H9 (cell line): Measurements from ENCODE around the gene IQCE. TPM values are rescaled to one million over a fixed set of nuclear protein-coding genes. Genes with fewer than 3 reads are reported as not detected.

Experiments
- DNase-seq: peaks from one replicate; pipeline ENCODE4 v3.0.0-alpha.2; 2017
- H2AFZ ChIP-seq: one replicate; pipeline ENCODE4 v1.6.1; 2013; ENCODE audit warnings: mild to moderate bottlenecking, low read length, control low read depth, moderate library complexity
- H2AK5ac ChIP-seq: 2 replicates; pipeline ENCODE4 v1.6.1; 2013; ENCODE audit warnings: low read length, control low read depth, mixed read lengths; ENCODE audit not compliant: insufficient read length
- H2BK120ac ChIP-seq: one replicate; pipeline ENCODE4 v1.6.1; 2013; ENCODE audit warnings: low read depth, mild to moderate bottlenecking, low read length, control low read depth, inconsistent platforms; ENCODE audit not compliant: poor library complexity, severe bottlenecking
- H2BK12ac ChIP-seq: 2 replicates; pipeline ENCODE4 v1.6.1; 2013; ENCODE audit warnings: low read length, control low read depth, mixed read lengths, low read depth; ENCODE audit not compliant: insufficient read length
- H2BK15ac ChIP-seq: 2 replicates; pipeline ENCODE4 v1.6.1; 2013; ENCODE audit warnings: low read depth, low read length, control low read depth
- H2BK20ac ChIP-seq: one replicate; pipeline ENCODE4 v1.6.1; 2013; ENCODE audit warnings: low read depth, mild to moderate bottlenecking, low read length, control low read depth, inconsistent platforms; ENCODE audit not compliant: poor library complexity, severe bottlenecking
- H2BK5ac ChIP-seq: 2 replicates; pipeline ENCODE4 v1.6.1; 2013; ENCODE audit warnings: low read length, control low read depth, mixed read lengths; ENCODE audit not compliant: insufficient read length
- H3K14ac ChIP-seq: 2 replicates; pipeline ENCODE4 v1.6.1; 2013; ENCODE audit warnings: low read length, control low read depth; ENCODE audit not compliant: insufficient read depth
- H3K18ac ChIP-seq: 2 replicates; pipeline ENCODE4 v1.6.1; 2013; ENCODE audit warnings: low read depth, mild to moderate bottlenecking, mixed read lengths, low read length, control low read depth; ENCODE audit not compliant: insufficient read length
- H3K23ac ChIP-seq: 2 replicates; pipeline ENCODE4 v1.6.1; 2013; ENCODE audit warnings: low read length, control low read depth, mixed read lengths, low read depth; ENCODE audit not compliant: insufficient read length
- H3K23me2 ChIP-seq: 2 replicates; pipeline ENCODE4 v1.6.1; 2013; ENCODE audit warnings: low read depth, mild to moderate bottlenecking, mixed read lengths, low read length, control low read depth; ENCODE audit not compliant: insufficient read length, poor library complexity, severe bottlenecking
- H3K27ac ChIP-seq: 2 replicates; pipeline ENCODE4 v1.5.1; 2013; ENCODE audit warnings: low read length, control low read depth, mixed read lengths, low read depth; ENCODE audit not compliant: insufficient read length
- H3K27me3 ChIP-seq: 2 replicates; pipeline ENCODE4 v1.6.1; 2013; ENCODE audit warnings: low read length, control low read depth, inconsistent platforms; ENCODE audit not compliant: insufficient read depth
- H3K4ac ChIP-seq: 2 replicates; pipeline ENCODE4 v1.6.1; 2013; ENCODE audit warnings: low read depth, mild to moderate bottlenecking, control low read depth, inconsistent platforms, low read length, moderate library complexity
- H3K4me1 ChIP-seq: 2 replicates; pipeline ENCODE4 v1.6.1; 2013; ENCODE audit warnings: low read length, control low read depth, inconsistent platforms; ENCODE audit not compliant: insufficient read depth
- H3K4me2 ChIP-seq: 2 replicates; pipeline ENCODE4 v1.6.1; 2013; ENCODE audit warnings: low read length, control low read depth, mixed read lengths; ENCODE audit not compliant: insufficient read length, insufficient read depth
- H3K56ac ChIP-seq: 2 replicates; pipeline ENCODE4 v1.6.1; 2013; ENCODE audit warnings: low read depth, mild to moderate bottlenecking, mixed read lengths, low read length, control low read depth; ENCODE audit not compliant: insufficient read length
- H3K79me1 ChIP-seq: 2 replicates; pipeline ENCODE4 v1.6.1; 2013; ENCODE audit warnings: low read depth, mild to moderate bottlenecking, moderate library complexity, low read length, control low read depth, inconsistent platforms; ENCODE audit not compliant: insufficient read depth, poor library complexity, severe bottlenecking
- H3K79me2 ChIP-seq: 2 replicates; pipeline ENCODE4 v1.6.1; 2013; ENCODE audit warnings: low read length, control low read depth, inconsistent platforms; ENCODE audit not compliant: insufficient read depth
- H3K9ac ChIP-seq: 2 replicates; pipeline ENCODE4 v1.6.1; 2013; ENCODE audit warnings: low read length, control low read depth, mixed read lengths; ENCODE audit not compliant: insufficient read length; ENCODE audit errors: extremely low read depth
- H3K9me3 ChIP-seq: one replicate; pipeline ENCODE4 v1.6.1; 2013; ENCODE audit warnings: low read depth, low read length, inconsistent platforms; ENCODE audit not compliant: control insufficient read depth
- H3T11ph ChIP-seq: one replicate; pipeline ENCODE4 v1.6.1; 2013; ENCODE audit warnings: mild to moderate bottlenecking, low read length, control low read depth, inconsistent platforms
- H4K20me1 ChIP-seq: one replicate; pipeline ENCODE4 v1.6.1; 2013; ENCODE audit not compliant: control insufficient read depth, insufficient read length, insufficient read depth
- H4K5ac ChIP-seq: 2 replicates; pipeline ENCODE4 v1.6.1; 2013; ENCODE audit warnings: low read depth, mild to moderate bottlenecking, mixed read lengths, low read length, control low read depth; ENCODE audit not compliant: insufficient read length
- H4K8ac ChIP-seq: replicated peaks from 2 replicates; pipeline ENCODE4 v1.6.1; 2013; ENCODE audit warnings: low read length, control low read depth, mixed read lengths, low read depth; ENCODE audit not compliant: insufficient read length
- H4K91ac ChIP-seq: 2 replicates; pipeline ENCODE4 v1.6.1; 2013; ENCODE audit warnings: low read depth, mild to moderate bottlenecking, moderate library complexity, mixed read lengths, low read length, control low read depth; ENCODE audit not compliant: insufficient read length
- H3K27ac Mint-ChIP-seq, 3 experiments: 2 replicates in 2 of 3; 3 replicates in 1 of 3; pipeline ENCODE4 v1.8.0; 2020 to 2021; ENCODE audit warnings: mixed read lengths in 3 of 3, mild to moderate bottlenecking in 1 of 3, moderate library complexity in 1 of 3
- H3K27me3 Mint-ChIP-seq: 2 replicates; pipeline ENCODE4 v1.8.0; 2021; ENCODE audit warnings: low read depth, mild to moderate bottlenecking, moderate library complexity, mixed read lengths
- H3K36me3 Mint-ChIP-seq, 3 experiments: 2 replicates in 2 of 3; 3 replicates in 1 of 3; pipeline ENCODE4 v1.8.0; 2020 to 2021; ENCODE audit warnings: low read depth in 3 of 3, mixed read lengths in 3 of 3; ENCODE audit not compliant: insufficient read depth in 1 of 3
- H3K4me1 Mint-ChIP-seq, 2 experiments: 2 replicates each; pipeline ENCODE4 v1.8.0; 2020; ENCODE audit warnings: mixed read lengths in 2 of 2
- H3K4me3 Mint-ChIP-seq, 2 experiments: 2 replicates in 1 of 2; 3 replicates in 1 of 2; pipeline ENCODE4 v1.8.0; 2020 to 2021; ENCODE audit warnings: mild to moderate bottlenecking in 2 of 2, mixed read lengths in 2 of 2, moderate library complexity in 1 of 2
- H3K9me3 Mint-ChIP-seq, 2 experiments: 2 replicates in 1 of 2; 3 replicates in 1 of 2; pipeline ENCODE4 v1.8.0; 2020; ENCODE audit warnings: mild to moderate bottlenecking in 2 of 2, mixed read lengths in 2 of 2, moderate library complexity in 1 of 2
- WGBS: extraction: QIAGEN DNeasy Blood & Tissue Kit; methylation state at CpG from one replicate; pipeline ENCODE4 v1.1.7; 2013; ENCODE audit warnings: missing lambda C conversion rate, low lambda C conversion rate, mixed read lengths; ENCODE audit not compliant: insufficient read length; ENCODE audit errors: extremely low coverage; 5-methylcytosine and 5-hydroxymethylcytosine counted together
- total RNA-seq: library from RNA; stranded (reverse); gene quantifications from 2 replicates; pipeline ENCODE4 v1.2.1, GENCODE V29; 2021
- TF ChIP-seq, protein P1 (sequence below): fragments of 200-600 bp; sonication (generic); conservative IDR thresholded peaks from 3 replicates; pipeline ENCODE4 v1.8.0; 2021; ENCODE audit warnings: antibody characterized with exemption, mild to moderate bottlenecking

The IQCE gene
- total RNA-seq, 1 experiment from 2014 or later: 7.0 TPM

DNA sequence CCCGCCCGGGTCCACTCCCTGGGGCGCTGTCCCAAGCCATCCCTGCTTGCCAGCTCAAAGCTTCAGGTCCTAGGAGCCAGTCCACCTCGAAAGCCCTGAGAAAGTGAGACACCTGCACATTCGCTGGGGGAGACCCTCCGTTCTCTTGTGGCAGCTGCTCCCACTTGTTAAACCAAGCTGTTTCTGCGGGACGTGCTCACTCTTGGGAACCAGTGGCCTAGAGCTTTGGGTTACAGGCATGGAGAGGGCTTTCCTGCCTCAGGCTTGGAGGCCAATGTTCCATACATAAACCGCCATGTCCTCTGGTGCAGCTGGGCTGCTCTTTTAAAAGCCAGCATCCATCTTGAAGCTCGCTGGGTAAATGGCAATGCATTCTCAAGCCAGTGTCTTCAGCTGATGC lies 53.1 kb downstream of the IQCE start:
- Histone ChIP-seq H3K4me2 (no peak overlapping the region), H3K14ac (no peak overlapping the region), H2BK12ac (no peak overlapping the region), H3K4ac (no peak overlapping the region), H3K79me2 (no peaks in the 10 kb centered on the region), H2BK120ac (no peak overlapping the region), H2BK20ac (no peak overlapping the region), H3K23ac (no peak overlapping the region), H4K5ac (no peak overlapping the region), H4K8ac (no peak overlapping the region), H2AK5ac (no peak overlapping the region), H3K79me1 (no peaks in the 10 kb centered on the region), H2BK5ac (no peak overlapping the region), H3K23me2 (no peaks in the 10 kb centered on the region), H2AFZ (no peak overlapping the region), H2BK15ac (no peak overlapping the region), H3T11ph (no peak overlapping the region), H3K56ac (no peak overlapping the region), H3K27ac (no peak overlapping the region), H3K27me3 (no peaks in the 10 kb centered on the region), H3K9ac (no peak overlapping the region), H3K18ac (no peak overlapping the region), H4K91ac (no peak overlapping the region), H4K20me1 (no peaks in the 10 kb centered on the region), H3K4me1 (peaks cover 4% of the 10 kb centered on the region; the same call in 1 of the 2 replicates), H3K9me3 (no peaks in the 10 kb centered on the region)
- no peaks in the 10 kb centered on the region; a peak in 1 of 7 replicates for H3K36me3 Mint-ChIP-seq
- H3K27me3 Mint-ChIP-seq: peaks cover 1% of the 10 kb centered on the region; the same call in 1 of the 2 replicates
- no peaks in the 10 kb centered on the region for H3K9me3 Mint-ChIP-seq
- no CpG with 5 or more reads among the region's 10 CpGs for WGBS
- peak overlapping the region in 1 of 3 experiments; percentile 44; a peak in 1 of 7 replicates for H3K27ac Mint-ChIP-seq
- TF ChIP-seq, protein P1, sequence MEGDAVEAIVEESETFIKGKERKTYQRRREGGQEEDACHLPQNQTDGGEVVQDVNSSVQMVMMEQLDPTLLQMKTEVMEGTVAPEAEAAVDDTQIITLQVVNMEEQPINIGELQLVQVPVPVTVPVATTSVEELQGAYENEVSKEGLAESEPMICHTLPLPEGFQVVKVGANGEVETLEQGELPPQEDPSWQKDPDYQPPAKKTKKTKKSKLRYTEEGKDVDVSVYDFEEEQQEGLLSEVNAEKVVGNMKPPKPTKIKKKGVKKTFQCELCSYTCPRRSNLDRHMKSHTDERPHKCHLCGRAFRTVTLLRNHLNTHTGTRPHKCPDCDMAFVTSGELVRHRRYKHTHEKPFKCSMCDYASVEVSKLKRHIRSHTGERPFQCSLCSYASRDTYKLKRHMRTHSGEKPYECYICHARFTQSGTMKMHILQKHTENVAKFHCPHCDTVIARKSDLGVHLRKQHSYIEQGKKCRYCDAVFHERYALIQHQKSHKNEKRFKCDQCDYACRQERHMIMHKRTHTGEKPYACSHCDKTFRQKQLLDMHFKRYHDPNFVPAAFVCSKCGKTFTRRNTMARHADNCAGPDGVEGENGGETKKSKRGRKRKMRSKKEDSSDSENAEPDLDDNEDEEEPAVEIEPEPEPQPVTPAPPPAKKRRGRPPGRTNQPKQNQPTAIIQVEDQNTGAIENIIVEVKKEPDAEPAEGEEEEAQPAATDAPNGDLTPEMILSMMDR: no peak
- H3K4me3 Mint-ChIP-seq: no peak overlapping the region
- DNase-seq: no peak
- peaks cover 32 to 39% of the 10 kb centered on the region in 2 experiments for H3K4me1 Mint-ChIP-seq
